ENCODE results near the gene CSF2RB.
"Not testable (repeated sequence)": the region's sequence is repeated elsewhere in the genome, so short reads cannot be mapped to it uniquely, and the experiment has no call there.

CSF2RB gene

DNA sequence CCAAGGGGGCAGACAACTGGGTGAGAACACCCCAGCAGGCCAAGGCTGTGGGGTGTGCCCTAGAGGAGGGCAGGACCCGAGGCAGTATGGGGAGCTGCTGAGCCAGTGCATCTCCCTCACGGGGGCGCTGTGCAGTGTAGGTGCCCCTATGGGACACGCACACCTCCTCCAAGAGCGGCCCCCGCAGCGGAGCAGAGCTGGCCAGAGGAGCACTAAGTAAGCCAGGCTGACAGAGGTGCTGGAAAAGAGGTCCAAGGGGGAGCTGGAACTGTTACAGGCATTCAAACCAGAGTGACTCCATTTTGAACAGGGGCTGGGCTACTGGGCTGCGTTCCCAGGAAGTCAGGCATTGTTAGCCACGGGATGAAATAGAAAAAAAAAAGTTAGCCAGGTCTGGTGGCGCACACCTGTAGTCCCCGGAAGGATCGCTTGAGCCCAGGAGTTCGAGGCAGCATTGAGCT lies 64.0 kb downstream of the CSF2RB start:
- peak; percentile 86 for DNase-seq

GRCh38 chr22:36977947-36978660 lies 64.7 kb downstream of the CSF2RB start:
- peak; percentile 96 for DNase-seq

DNA sequence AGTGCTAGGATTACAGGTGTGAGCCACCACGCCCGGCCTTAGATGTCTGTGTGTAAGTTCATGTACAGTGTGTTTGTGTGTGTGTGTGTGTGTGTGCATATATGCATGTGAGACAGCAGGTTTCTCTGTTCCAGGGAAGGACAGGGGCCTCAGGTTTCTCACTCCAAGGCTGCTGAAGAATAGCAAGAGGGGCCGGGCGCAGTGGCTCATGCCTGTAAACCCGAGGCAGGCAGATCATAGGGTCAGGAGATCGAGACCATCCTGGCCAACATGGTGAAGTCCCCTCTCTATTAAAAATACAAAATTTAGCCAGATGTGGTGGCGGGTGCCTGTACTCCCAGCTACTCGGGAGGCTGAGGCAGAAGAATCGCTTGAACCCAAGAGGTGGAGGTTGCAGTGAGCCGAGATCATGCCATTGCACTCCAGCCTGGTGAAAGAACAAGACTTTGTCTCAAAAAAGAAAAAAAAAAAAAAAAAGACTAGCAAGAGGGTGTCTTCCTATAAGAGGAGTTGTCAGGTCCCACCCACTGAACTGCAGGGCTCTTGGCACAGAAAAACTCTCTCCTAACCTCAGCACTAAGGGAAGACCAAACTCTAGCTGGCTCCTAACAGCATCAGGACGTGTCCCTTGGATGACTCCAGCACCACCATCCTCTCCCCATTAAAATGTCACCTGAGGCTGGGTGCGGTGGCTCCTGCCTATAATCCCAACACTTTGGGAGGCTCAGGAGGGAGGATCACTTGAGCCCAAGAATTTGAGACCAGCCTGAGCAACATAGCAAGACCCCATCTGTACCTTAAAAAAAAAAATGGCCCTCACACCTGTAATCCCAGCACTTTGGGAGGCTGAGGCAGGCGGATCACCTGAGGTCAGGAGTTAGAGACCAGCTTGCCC lies 65.8 kb downstream of the CSF2RB start:
- DNase-seq: peak; percentile 49

- DNase-seq: no peak
Observed at GRCh38 chr22:36981247-36981775, 67.9 kb downstream of the CSF2RB start.

DNA sequence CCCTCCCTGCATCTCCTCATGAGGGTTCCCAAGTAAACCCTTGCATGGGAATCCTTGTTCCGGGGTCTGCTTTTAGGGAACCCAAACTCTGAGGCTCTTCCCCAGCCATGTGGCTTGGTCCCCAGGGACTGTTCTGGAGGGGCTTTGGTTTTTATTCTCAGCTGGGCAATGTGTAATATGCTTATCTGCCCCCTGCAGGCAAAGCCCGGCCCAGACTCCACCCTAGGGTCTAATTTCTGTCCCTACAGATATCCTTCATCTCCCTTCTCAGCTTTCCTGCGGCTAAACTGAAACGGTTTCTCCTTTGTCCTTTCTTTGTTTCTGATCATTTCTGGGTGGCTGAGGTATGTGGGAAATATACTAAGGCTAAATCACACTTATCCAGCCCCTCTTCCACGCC lies 68.7 kb downstream of the CSF2RB start:
- peak; percentile 97 for DNase-seq

- DNase-seq: peak; percentile 54
Observed at GRCh38 chr22:36985211-36985889, 71.9 kb downstream of the CSF2RB start.

DNA sequence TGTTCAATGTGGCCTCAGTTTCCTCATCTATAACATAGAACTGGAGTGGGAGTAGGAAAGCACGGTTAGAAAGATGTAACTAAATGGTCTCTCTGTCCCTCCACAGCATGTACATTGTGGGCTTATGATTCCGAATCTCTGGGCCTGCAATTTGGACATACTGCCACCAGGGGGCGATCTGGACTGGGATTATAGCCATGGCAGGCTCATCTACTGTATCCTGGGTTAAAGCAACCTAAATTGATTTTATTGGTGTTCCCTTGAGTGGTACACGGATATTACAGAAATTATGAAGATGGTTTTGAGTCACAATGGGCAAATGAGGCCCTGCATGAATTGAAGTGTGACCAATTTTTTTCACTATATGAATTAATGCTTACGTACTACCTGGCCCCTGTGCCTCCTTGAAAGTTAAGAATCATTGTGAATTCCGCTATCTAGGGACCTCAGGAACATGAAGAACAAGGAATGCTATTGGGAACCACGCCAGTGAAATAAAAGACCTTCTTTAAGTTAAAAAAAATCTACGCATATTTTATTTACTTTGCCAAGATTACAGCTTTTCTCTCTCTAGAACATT lies 72.9 kb downstream of the CSF2RB start:
- DNase-seq: peak; percentile 66

- DNase-seq: no peak
Observed at GRCh38 chr22:36988075-36988832, 74.8 kb downstream of the CSF2RB start.

- not testable (repeated sequence) for DNase-seq
Observed at GRCh38 chr22:36989012-36989411, 75.6 kb downstream of the CSF2RB start.

Measured in hematopoietic multipotent progenitor cell treated with erythropoietin and hydrocortisone succinate and interleukin-3 and kit ligand, for 4 days (in vitro differentiated cells).